Measurements from ENCODE around the gene STX1A. TPM values are rescaled to one million over a fixed set of nuclear protein-coding genes. Genes with fewer than 3 reads are reported as not detected.

STX1A gene
- total RNA-seq, 4 donors from 2014 or later, result 3.6 to 10.4 (median 4.8) TPM

- TF ChIP-seq, protein P1, sequence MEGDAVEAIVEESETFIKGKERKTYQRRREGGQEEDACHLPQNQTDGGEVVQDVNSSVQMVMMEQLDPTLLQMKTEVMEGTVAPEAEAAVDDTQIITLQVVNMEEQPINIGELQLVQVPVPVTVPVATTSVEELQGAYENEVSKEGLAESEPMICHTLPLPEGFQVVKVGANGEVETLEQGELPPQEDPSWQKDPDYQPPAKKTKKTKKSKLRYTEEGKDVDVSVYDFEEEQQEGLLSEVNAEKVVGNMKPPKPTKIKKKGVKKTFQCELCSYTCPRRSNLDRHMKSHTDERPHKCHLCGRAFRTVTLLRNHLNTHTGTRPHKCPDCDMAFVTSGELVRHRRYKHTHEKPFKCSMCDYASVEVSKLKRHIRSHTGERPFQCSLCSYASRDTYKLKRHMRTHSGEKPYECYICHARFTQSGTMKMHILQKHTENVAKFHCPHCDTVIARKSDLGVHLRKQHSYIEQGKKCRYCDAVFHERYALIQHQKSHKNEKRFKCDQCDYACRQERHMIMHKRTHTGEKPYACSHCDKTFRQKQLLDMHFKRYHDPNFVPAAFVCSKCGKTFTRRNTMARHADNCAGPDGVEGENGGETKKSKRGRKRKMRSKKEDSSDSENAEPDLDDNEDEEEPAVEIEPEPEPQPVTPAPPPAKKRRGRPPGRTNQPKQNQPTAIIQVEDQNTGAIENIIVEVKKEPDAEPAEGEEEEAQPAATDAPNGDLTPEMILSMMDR (IDR thresholded peaks at IDR 0.05), result no peak
- DNase-seq (ENCODE audit: low spot score) (no peak), ATAC-seq (ENCODE audit: low FRiP score) (no peak)
Measured at GRCh38 chr7:73706126-73707044, 13.1 kb downstream of the STX1A start.

GRCh38 chr7:73705551-73705920, 13.9 kb downstream of the STX1A start:
- ATAC-seq (ENCODE audit: low FRiP score), result no peak
- no peak for DNase-seq (ENCODE audit: low spot score)
- TF ChIP-seq, protein P1 (IDR thresholded peaks at IDR 0.05), result no peak

GRCh38 chr7:73704640-73705550, 14.6 kb downstream of the STX1A start:
- TF ChIP-seq, protein P1 (IDR thresholded peaks at IDR 0.05), result no peak
- no peak for DNase-seq (ENCODE audit: low spot score)
- ATAC-seq (ENCODE audit: low FRiP score), result peak; percentile 25

DNA sequence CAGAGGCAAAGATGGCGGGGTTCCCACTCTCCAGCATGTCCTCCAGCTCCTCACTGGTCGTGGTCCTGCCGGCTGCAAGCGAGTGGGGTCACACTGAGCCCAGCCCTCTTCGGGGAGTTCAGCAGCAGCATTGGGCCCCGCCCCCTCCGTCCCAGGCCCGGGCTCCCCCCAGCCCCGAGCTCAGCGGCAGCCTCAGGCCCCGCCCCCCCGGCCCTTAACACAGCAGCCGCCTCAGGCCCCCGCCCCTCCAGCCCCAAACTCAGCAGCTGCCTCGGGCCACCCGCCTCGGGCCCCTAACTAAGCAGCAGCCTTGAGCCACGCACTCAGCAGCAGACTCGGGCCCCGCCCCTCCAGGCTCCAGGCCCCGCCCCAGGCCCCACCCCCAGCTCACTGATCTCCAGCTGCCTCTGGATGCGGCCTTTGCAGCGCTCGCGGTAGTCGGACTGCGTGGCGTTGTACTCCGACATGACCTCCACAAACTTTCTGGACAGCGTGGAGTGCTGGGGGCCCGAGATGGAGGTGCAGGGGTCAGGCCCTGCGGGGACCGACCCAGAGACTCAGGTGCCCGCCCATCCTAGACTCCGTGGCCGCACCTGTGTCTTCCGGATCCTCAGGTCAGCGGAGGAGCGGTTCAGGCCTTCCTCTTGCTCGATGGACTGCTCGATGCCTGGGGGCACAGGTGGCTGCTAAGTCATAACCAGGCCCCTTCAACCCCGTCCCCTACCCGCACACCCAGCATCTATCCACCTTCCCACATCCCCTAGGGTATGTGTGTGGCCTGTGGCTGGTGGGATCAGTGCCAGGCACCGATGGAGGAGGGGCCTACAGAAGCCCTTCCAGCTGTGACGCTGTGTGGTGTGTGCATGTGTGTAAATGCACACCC, 15.5 kb downstream of the STX1A start:
- TF ChIP-seq, protein P1 (IDR thresholded peaks at IDR 0.05), result no peak
- DNase-seq (ENCODE audit: low spot score) (no peak), ATAC-seq (ENCODE audit: low FRiP score) (peak; percentile 16)

DNA sequence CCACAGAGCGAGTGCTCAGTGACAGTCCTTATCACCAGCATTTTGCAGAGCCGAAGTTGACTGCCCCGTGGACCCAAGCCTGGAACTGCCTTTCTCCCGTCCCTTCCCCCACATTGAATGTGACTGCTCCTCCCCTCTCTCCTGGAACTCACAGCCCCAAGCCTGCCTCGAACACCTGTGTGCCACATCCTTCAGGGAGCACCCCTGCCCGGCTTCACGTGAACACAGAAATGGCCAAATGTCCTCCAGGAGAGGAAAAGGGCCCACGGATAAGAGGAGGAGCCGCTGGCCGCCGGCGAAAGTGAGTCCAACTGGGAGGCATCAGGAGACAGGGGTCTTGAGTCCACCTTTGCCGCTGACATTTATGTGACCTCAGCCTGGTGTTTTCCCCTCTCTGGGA, 16.2 kb downstream of the STX1A start:
- DNase-seq (ENCODE audit: low spot score), result no peak
- no peak for ATAC-seq (ENCODE audit: low FRiP score)
- TF ChIP-seq, protein P1 (IDR thresholded peaks at IDR 0.05), result no peak

DNA sequence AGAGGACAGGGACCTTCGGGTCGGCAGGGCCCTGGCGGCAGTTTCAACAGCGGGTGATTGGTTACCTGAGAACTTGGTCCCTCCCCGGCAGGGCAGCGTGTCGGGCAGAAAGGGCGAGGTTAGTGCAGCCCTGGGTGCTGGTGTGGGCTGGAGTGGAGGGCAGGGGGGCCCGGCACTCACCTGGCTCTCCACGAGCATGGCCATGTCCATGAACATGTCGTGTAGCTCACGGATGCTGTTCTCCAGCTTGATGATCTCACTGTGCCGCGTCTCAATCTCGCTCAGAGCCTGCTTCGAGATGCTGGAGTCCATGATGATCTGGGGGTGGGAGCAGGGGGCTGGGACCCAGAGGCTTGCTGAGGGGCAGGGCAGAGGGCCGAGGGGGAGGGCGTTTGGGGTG, 16.8 kb downstream of the STX1A start:
- ATAC-seq (ENCODE audit: low FRiP score) (no peak), DNase-seq (ENCODE audit: low spot score) (no peak)
- TF ChIP-seq, protein P1 (IDR thresholded peaks at IDR 0.05), result no peak

Measured in omental fat pad (tissue), 4 donors.